Natural killer cell (primary cell): ENCODE measurements around the gene PHF8. TPM values are rescaled to one million over a fixed set of nuclear protein-coding genes. Genes with fewer than 3 reads are reported as not detected.

Experiments used
- ATAC-seq, 3 donors: fragments of 150-1000 bp in 2 of 3; fragments of 200-7000 bp in 1 of 3; cut with Tn5 transposase; 1 replicate in 1 of 3; 2 replicates in 2 of 3; pipeline ENCODE4 v1.10.0; 2021; ENCODE audit warnings: mild to moderate bottlenecking in 2 of 3, moderate library complexity in 2 of 3
- DNase-seq, 2 donors: peaks; one replicate each; pipeline versions ENCODE4 v3.0.0 to v3.0.0-alpha.2; 2013 to 2021; ENCODE audit warnings: mixed read lengths in 1 of 2
- H3K27ac ChIP-seq: one replicate; pipeline ENCODE4 v1.5.1; 2013; ENCODE audit warnings: mild to moderate bottlenecking, low read length
- H3K27me3 ChIP-seq: one replicate; pipeline ENCODE4 v1.6.1; 2013; ENCODE audit warnings: low read length; ENCODE audit not compliant: control insufficient read depth, insufficient read depth
- H3K36me3 ChIP-seq: one replicate; pipeline ENCODE4 v1.6.1; 2013; ENCODE audit warnings: low read length; ENCODE audit not compliant: control insufficient read depth, insufficient read depth
- H3K4me1 ChIP-seq: one replicate; pipeline ENCODE4 v1.6.1; 2013; ENCODE audit warnings: low read length; ENCODE audit not compliant: control insufficient read depth, insufficient read depth
- H3K4me3 ChIP-seq: one replicate; pipeline ENCODE4 v1.5.1; 2013; ENCODE audit warnings: low read length
- H3K9me3 ChIP-seq: one replicate; pipeline ENCODE4 v1.6.1; 2013; ENCODE audit warnings: low read length; ENCODE audit not compliant: control insufficient read depth, insufficient read depth
- H3K27ac Mint-ChIP-seq, 2 donors: one replicate each; pipeline ENCODE4 v1.8.0; 2022; ENCODE audit warnings: mild to moderate bottlenecking in 2 of 2, mixed read lengths in 2 of 2, moderate library complexity in 1 of 2
- H3K27me3 Mint-ChIP-seq, 2 donors: one replicate each; pipeline ENCODE4 v1.8.0; 2022; ENCODE audit warnings: low read depth in 2 of 2, mixed read lengths in 2 of 2
- H3K36me3 Mint-ChIP-seq: one replicate; pipeline ENCODE4 v1.8.0; 2022; ENCODE audit warnings: mixed read lengths
- H3K4me1 Mint-ChIP-seq, 2 donors: one replicate each; pipeline ENCODE4 v1.8.0; 2022; ENCODE audit warnings: mixed read lengths in 2 of 2
- H3K4me3 Mint-ChIP-seq: one replicate; pipeline ENCODE4 v1.8.0; 2022; ENCODE audit warnings: mild to moderate bottlenecking, moderate library complexity, mixed read lengths
- H3K9me3 Mint-ChIP-seq, 2 donors: one replicate each; pipeline ENCODE4 v1.8.0; 2022; ENCODE audit warnings: mixed read lengths in 2 of 2
- WGBS: methylation state at CpG from one replicate; pipeline ENCODE4 v1.1.7; 2013; ENCODE audit warnings: missing lambda C conversion rate; ENCODE audit not compliant: insufficient coverage; 5-methylcytosine and 5-hydroxymethylcytosine counted together
- intact Hi-C: fragments of 100-400 bp; cut with micrococcal nuclease; formaldehyde crosslinking; loops from one replicate; pipeline ENCODE4 v1.14.2; 2022
- total RNA-seq, 4 donors: library from RNA; stranded (reverse); fragments of 120-200 nt in 1 of 4; gene quantifications; one replicate each; pipeline versions ENCODE4 v1.2.3 to v1.2.4, GENCODE V29; 2013 to 2022
- TF ChIP-seq, protein P1 (sequence below): fragments of 200-600 bp; IDR thresholded peaks from one replicate; pipeline ENCODE4 v1.8.0; 2022; ENCODE audit warnings: antibody characterized with exemption

The PHF8 gene
- total RNA-seq, 3 donors from 2014 or later (not counting 1 experiment from before 2014, with no cell fraction given) = 55.4 to 74.1 (median 72.6) TPM

DNA sequence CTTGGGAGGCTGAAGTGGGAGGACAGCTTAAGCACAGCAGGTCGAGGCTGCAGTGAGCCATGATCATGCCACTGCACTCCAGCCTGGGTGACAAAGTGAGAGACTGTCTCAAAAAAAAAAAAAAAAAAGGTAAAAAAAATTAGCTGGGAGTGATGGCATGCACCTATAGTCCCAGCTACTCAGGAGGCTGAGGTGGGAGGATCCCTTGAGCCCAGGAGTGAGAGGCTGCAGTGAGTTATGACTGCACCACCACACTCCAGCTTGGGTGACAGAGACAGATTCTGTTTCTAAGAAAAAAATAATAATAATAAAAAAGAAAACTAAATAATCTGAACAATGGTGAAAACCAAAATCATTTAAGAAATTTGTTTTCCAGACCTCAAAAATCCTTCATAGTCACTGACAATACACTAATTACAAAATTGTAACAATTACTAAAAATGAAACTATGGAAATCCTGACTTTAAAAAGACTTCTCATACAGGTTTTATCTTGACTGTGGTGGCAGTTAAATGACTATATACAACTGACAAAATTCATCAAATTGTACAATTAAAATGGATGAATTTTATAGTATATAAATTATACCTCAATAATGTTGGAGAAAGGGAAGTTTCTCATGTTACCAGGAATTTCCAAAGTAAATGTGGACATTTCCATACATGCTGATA is 31.3 kb downstream of the PHF8 start:
- no peak overlapping the region for H3K4me3 Mint-ChIP-seq
- 100% methylated on average over 1 of the region's 1 CpG for WGBS
- H3K27me3 Mint-ChIP-seq = no peaks in the 10 kb centered on the region
- no peaks in the 10 kb centered on the region for H3K9me3 Mint-ChIP-seq
- ATAC-seq (no peak), DNase-seq (no peak)
- no peak overlapping the region for H3K27ac ChIP-seq
- H3K36me3 ChIP-seq = peaks cover 23% of the 10 kb centered on the region
- no peaks in the 10 kb centered on the region for H3K4me1 ChIP-seq
- no peaks in the 10 kb centered on the region for H3K9me3 ChIP-seq
- TF ChIP-seq, protein P1, sequence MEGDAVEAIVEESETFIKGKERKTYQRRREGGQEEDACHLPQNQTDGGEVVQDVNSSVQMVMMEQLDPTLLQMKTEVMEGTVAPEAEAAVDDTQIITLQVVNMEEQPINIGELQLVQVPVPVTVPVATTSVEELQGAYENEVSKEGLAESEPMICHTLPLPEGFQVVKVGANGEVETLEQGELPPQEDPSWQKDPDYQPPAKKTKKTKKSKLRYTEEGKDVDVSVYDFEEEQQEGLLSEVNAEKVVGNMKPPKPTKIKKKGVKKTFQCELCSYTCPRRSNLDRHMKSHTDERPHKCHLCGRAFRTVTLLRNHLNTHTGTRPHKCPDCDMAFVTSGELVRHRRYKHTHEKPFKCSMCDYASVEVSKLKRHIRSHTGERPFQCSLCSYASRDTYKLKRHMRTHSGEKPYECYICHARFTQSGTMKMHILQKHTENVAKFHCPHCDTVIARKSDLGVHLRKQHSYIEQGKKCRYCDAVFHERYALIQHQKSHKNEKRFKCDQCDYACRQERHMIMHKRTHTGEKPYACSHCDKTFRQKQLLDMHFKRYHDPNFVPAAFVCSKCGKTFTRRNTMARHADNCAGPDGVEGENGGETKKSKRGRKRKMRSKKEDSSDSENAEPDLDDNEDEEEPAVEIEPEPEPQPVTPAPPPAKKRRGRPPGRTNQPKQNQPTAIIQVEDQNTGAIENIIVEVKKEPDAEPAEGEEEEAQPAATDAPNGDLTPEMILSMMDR = no peak
- H3K4me1 Mint-ChIP-seq = no peaks in the 10 kb centered on the region
- no peak overlapping the region for H3K4me3 ChIP-seq
- intact Hi-C loops = no loop called here
- H3K27me3 ChIP-seq = no peaks in the 10 kb centered on the region
- H3K36me3 Mint-ChIP-seq = no peaks in the 10 kb centered on the region
- H3K27ac Mint-ChIP-seq = no peak overlapping the region

DNA sequence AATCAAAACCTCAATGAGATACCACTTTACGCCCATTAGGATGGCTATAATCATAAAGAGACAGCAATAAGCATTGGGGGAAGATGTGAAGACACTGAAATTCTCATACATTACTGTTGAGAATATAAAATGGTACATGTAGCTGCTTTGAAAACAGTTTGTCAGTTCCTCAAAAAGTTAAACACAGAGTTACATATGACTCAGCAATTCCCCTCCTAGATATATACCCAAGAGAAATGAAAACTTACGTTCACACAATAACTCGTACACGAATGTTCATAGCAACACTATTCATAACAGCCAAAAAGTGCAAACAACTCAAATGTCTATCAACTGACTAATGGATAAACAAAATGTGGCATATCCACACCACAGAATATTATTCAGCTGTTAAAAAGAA is 36.6 kb downstream of the PHF8 start:
- H3K36me3 ChIP-seq = peaks cover 6% of the 10 kb centered on the region
- Mint-ChIP-seq H3K4me3 (no peak overlapping the region), H3K9me3 (no peaks in the 10 kb centered on the region), H3K4me1 (no peaks in the 10 kb centered on the region), H3K36me3 (no peaks in the 10 kb centered on the region), H3K27me3 (no peaks in the 10 kb centered on the region), H3K27ac (no peak overlapping the region)
- ATAC-seq (no peak), DNase-seq (no peak)
- intact Hi-C loops = no loop called here
- no peak overlapping the region for H3K27ac ChIP-seq
- H3K9me3 ChIP-seq = no peaks in the 10 kb centered on the region
- no peak overlapping the region for H3K4me3 ChIP-seq
- 97% methylated on average over 3 of the region's 4 CpGs for WGBS
- TF ChIP-seq, protein P1 = no peak
- H3K27me3 ChIP-seq = no peaks in the 10 kb centered on the region
- no peaks in the 10 kb centered on the region for H3K4me1 ChIP-seq

DNA sequence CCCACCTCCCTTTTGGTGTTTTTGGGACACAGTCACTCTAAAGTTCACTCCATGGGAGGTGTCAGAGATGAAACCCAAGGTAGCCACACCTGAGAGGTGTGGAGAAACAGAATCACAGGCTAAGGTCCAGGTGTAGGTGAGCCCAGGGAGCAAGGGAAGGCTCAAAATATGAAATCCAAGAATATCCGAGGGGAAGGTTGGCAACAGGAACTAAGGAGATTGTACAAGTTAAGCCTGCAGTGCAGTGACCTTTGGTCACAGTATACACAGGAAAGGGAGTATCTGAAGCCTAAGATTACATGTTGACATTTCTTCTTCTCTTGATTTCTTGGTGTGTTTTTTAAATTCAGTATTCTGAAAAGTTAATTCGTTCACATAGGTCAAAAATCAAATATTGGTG is 46.5 kb downstream of the PHF8 start:
- H3K9me3 Mint-ChIP-seq = no peaks in the 10 kb centered on the region
- TF ChIP-seq, protein P1 = no peak
- WGBS = 100% methylated on average over 2 of the region's 2 CpGs
- DNase-seq = no peak
- Histone ChIP-seq H3K36me3 (peaks cover 55% of the 10 kb centered on the region), H3K4me3 (no peak overlapping the region), H3K4me1 (no peaks in the 10 kb centered on the region), H3K9me3 (no peaks in the 10 kb centered on the region), H3K27me3 (no peaks in the 10 kb centered on the region), H3K27ac (no peak overlapping the region)
- H3K4me1 Mint-ChIP-seq = no peaks in the 10 kb centered on the region
- intact Hi-C loops = no loop called here
- no peak overlapping the region for H3K27ac Mint-ChIP-seq
- ATAC-seq = no peak
- peaks cover 5% of the 10 kb centered on the region for H3K36me3 Mint-ChIP-seq
- H3K4me3 Mint-ChIP-seq = no peak overlapping the region
- no peaks in the 10 kb centered on the region for H3K27me3 Mint-ChIP-seq

DNA sequence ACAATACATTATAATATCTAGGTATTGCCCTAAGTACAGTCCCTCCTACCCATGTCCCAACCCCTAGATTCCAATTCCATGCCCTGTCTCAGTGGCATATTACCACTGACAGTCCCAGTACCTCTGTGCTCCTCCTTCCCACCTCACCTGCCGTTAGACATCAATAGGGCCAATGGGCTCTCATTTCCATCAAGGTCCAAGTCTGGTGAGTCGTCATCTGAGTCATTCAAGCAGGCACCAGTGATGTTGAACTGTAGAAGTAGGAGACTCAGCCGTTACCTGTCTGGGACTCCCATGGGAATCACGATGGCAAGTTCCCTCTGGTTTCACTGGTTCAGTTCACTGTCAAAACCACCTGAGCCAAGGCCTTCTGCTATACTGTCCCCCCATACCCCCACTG is 51.7 kb downstream of the PHF8 start:
- H3K4me3 ChIP-seq = no peak overlapping the region
- Mint-ChIP-seq H3K36me3 (peaks cover 5% of the 10 kb centered on the region), H3K4me1 (no peaks in the 10 kb centered on the region), H3K27me3 (no peaks in the 10 kb centered on the region), H3K4me3 (no peak overlapping the region), H3K27ac (no peak overlapping the region), H3K9me3 (no peaks in the 10 kb centered on the region)
- intact Hi-C loops = no loop called here
- DNase-seq (no peak), ATAC-seq (no peak)
- H3K36me3 ChIP-seq = peaks cover 30% of the 10 kb centered on the region
- no peaks in the 10 kb centered on the region for H3K9me3 ChIP-seq
- no peaks in the 10 kb centered on the region for H3K4me1 ChIP-seq
- TF ChIP-seq, protein P1 = no peak
- no peaks in the 10 kb centered on the region for H3K27me3 ChIP-seq
- WGBS = 100% methylated on average over 2 of the region's 4 CpGs
- H3K27ac ChIP-seq = no peak overlapping the region
